DND-41 (cell line): ENCODE measurements around the gene RADIL.

Source experiments
- ATAC-seq: fragments of 200-7000 bp; cut with Tn5 transposase; 3 replicates; pipeline ENCODE4 v1.9.1; 2021; ENCODE audit warnings: low read depth; ENCODE audit not compliant: insufficient read depth
- DNase-seq: peaks from one replicate; pipeline ENCODE4 v3.0.0-alpha.2; 2020
- H2AFZ ChIP-seq: 2 replicates; pipeline ENCODE4 v1.6.0; 2012; ENCODE audit warnings: low read depth, low read length
- H3K27ac ChIP-seq: 2 replicates; pipeline ENCODE4 v1.5.1; 2012; ENCODE audit warnings: low read length, inconsistent platforms
- H3K27me3 ChIP-seq: fragments of 200-600 bp; sonication (generic); 2 replicates; pipeline ENCODE4 v1.6.0; 2012; ENCODE audit warnings: low read length, mild to moderate bottlenecking, inconsistent platforms; ENCODE audit not compliant: insufficient read depth, poor library complexity
- H3K36me3 ChIP-seq: 2 replicates; pipeline ENCODE4 v1.5.1; 2012; ENCODE audit warnings: low read length, inconsistent platforms; ENCODE audit not compliant: insufficient read depth
- H3K4me1 ChIP-seq: 2 replicates; pipeline ENCODE4 v1.5.1; 2012; ENCODE audit warnings: mild to moderate bottlenecking, low read length; ENCODE audit not compliant: insufficient read depth
- H3K4me2 ChIP-seq: 2 replicates; pipeline ENCODE4 v1.6.0; 2012; ENCODE audit warnings: mild to moderate bottlenecking, moderate library complexity, low read length, inconsistent platforms; ENCODE audit not compliant: insufficient read depth
- H3K4me3 ChIP-seq, 2 experiments: fragments of 200-600 bp in 1 of 2; shearing (Covaris generic) in 1 of 2; 2 replicates each; pipeline ENCODE4 v1.5.1; 2012 to 2016; ENCODE audit warnings: inconsistent platforms in 2 of 2, low read length in 2 of 2, mild to moderate bottlenecking in 2 of 2, low read depth in 1 of 2, moderate library complexity in 1 of 2
- H3K79me2 ChIP-seq: 2 replicates; pipeline ENCODE4 v1.6.0; 2012; ENCODE audit warnings: low read length, inconsistent platforms; ENCODE audit not compliant: insufficient read depth
- H3K9ac ChIP-seq: 2 replicates; pipeline ENCODE4 v1.6.0; 2012; ENCODE audit warnings: low read depth, mild to moderate bottlenecking, inconsistent platforms, low read length, moderate library complexity
- H3K9me3 ChIP-seq: 2 replicates; pipeline ENCODE4 v1.5.1; 2012; ENCODE audit warnings: low read length, moderate library complexity, mild to moderate bottlenecking, inconsistent platforms; ENCODE audit not compliant: insufficient read depth, severe bottlenecking
- H4K20me1 ChIP-seq: 2 replicates; pipeline ENCODE4 v1.6.0; 2012; ENCODE audit warnings: low read length; ENCODE audit not compliant: insufficient read depth
- EZH2 ChIP-seq: IDR thresholded peaks from 3 replicates; pipeline ENCODE4 v1.6.1; 2012; ENCODE audit warnings: borderline replicate concordance, low read depth, mild to moderate bottlenecking, moderate library complexity, low read length, inconsistent platforms; ENCODE audit not compliant: severe bottlenecking
- TF ChIP-seq, protein P1 (sequence below): IDR thresholded peaks from 2 replicates; pipeline ENCODE4 v1.5.1; 2012; ENCODE audit warnings: borderline replicate concordance, low read length, moderate library complexity, mild to moderate bottlenecking; ENCODE audit not compliant: poor library complexity, severe bottlenecking; ENCODE audit errors: extremely low read depth

Gene RADIL

DNA sequence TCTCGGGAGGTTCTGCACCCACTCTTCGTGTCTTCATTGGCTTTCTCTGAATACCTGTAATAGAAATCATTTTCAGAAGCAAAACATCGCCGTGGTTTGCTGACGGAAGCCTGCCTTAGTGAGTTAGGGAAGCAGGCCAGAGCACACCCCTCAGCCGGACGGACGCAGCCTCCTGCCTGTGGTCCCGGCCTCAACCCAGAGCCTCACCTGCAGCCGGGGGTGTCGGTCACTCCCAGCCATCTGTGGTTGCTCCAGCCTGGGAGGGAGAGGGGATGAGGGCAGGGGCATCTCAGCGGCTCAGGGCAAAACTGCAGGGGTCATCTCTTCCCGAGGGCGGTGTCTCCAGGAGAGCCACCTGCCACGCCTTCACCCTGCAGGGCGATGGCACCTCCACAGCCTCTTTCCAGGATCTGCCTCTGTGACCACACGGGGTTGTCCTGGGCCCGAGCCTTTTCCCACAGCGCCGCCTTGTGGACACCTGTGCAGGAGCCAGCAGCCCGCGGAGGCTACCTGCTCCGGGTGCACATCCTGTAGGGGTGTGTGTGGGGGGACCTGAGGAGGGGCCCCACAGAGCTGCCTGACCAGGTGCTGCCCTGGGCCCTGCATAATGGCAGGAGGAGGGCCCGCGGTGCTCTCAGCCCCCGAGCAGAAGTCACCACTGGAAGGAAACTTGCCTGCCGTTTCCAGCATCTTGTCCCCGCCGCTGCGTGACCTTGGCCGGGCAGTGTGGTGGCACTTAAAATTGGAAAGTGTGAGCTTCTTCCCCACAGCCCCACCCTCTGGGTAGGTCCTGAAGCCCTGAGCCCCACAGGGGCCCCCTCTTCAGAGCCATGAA is 129.7 kb downstream of the RADIL start:
- no peak overlapping the region for H2AFZ ChIP-seq
- peaks cover 81% of the 10 kb centered on the region for H3K36me3 ChIP-seq
- no peaks in the 10 kb centered on the region for H3K27me3 ChIP-seq
- TF ChIP-seq, protein P1, sequence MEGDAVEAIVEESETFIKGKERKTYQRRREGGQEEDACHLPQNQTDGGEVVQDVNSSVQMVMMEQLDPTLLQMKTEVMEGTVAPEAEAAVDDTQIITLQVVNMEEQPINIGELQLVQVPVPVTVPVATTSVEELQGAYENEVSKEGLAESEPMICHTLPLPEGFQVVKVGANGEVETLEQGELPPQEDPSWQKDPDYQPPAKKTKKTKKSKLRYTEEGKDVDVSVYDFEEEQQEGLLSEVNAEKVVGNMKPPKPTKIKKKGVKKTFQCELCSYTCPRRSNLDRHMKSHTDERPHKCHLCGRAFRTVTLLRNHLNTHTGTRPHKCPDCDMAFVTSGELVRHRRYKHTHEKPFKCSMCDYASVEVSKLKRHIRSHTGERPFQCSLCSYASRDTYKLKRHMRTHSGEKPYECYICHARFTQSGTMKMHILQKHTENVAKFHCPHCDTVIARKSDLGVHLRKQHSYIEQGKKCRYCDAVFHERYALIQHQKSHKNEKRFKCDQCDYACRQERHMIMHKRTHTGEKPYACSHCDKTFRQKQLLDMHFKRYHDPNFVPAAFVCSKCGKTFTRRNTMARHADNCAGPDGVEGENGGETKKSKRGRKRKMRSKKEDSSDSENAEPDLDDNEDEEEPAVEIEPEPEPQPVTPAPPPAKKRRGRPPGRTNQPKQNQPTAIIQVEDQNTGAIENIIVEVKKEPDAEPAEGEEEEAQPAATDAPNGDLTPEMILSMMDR, result peak; percentile 78
- no peak for TF ChIP-seq EZH2
- H3K9ac ChIP-seq, result no peak overlapping the region
- H3K27ac ChIP-seq, result no peak overlapping the region
- DNase-seq (peak; percentile 65), ATAC-seq (peak; percentile 88)
- no peaks in the 10 kb centered on the region for H3K4me1 ChIP-seq
- peaks cover 41% of the 10 kb centered on the region for H3K79me2 ChIP-seq
- H3K4me2 ChIP-seq, result no peak overlapping the region
- no peaks in the 10 kb centered on the region for H3K9me3 ChIP-seq
- H4K20me1 ChIP-seq, result peaks cover 44% of the 10 kb centered on the region
- no peak overlapping the region for H3K4me3 ChIP-seq

DNA sequence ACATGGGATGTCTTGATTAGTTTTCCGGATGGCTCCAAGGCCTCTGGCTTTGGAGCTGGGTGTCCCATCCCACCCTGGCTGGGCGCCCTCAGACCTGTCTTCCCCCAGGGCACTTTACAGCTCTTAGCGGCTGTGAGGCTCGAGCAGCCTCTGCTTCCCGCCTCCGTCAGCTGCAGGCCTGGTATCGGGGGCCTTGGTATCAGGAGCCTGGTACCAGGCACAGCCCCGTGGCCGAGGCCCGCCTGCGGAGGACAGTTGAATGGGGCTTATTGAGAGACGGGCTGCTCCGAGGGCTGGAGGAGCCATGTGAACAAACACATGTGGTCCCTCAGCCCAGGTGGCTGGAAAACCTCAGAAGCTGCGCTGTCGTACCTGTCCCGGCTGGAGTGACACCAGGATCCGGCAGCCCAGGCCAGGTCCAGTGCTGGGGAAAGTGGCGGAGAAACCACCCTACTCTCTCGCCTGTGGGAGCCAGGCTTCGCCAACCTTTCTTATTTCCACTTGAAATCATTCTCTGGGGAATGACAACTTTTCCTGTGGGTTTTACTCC is 132.0 kb downstream of the RADIL start:
- Histone ChIP-seq H3K4me2 (no peak overlapping the region), H3K9me3 (no peaks in the 10 kb centered on the region), H2AFZ (no peak overlapping the region), H3K27me3 (no peaks in the 10 kb centered on the region), H3K4me3 (no peak overlapping the region), H3K9ac (no peak overlapping the region), H3K27ac (no peak overlapping the region), H4K20me1 (peaks cover 55% of the 10 kb centered on the region), H3K36me3 (peaks cover 81% of the 10 kb centered on the region), H3K4me1 (peaks cover 7% of the 10 kb centered on the region), H3K79me2 (peaks cover 64% of the 10 kb centered on the region)
- ATAC-seq, result no peak
- no peak for DNase-seq
- TF ChIP-seq EZH2, result no peak
- TF ChIP-seq, protein P1, result no peak

DNA sequence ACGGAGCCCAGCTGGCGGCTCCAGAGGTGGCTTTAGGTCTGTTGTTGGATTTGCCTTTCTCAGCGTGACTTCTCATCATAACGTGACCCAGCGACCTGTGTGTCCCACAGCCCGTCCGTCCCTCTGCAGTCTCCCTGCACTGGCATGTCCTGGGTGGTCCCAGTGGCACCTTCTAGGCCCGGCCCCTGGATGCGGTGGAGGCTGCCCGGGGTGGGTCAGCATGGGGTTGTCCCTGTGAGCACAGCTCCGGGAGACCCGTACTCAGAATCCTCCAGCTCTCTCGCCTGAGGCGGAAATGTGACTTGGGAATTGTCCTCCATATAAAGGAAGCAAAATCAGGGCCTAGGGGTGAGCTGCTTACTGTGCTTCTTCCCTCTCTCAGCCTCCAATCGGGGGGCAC is 133.7 kb downstream of the RADIL start:
- Histone ChIP-seq H3K27ac (no peak overlapping the region), H3K79me2 (peaks cover 74% of the 10 kb centered on the region), H3K4me1 (peaks cover 24% of the 10 kb centered on the region), H3K9ac (no peak overlapping the region), H2AFZ (no peak overlapping the region), H3K36me3 (peaks cover 66% of the 10 kb centered on the region), H3K9me3 (no peaks in the 10 kb centered on the region), H4K20me1 (peaks cover 55% of the 10 kb centered on the region), H3K27me3 (no peaks in the 10 kb centered on the region), H3K4me2 (no peak overlapping the region), H3K4me3 (no peak overlapping the region)
- DNase-seq (no peak), ATAC-seq (no peak)
- TF ChIP-seq, protein P1, result no peak
- no peak for TF ChIP-seq EZH2
